Upper lobe of right lung (tissue), 1 donor: ENCODE results near the gene LGALS13. TPM values are rescaled to one million over a fixed set of nuclear protein-coding genes. Genes with fewer than 3 reads are reported as not detected.

Experiments used
- ATAC-seq: fragments of 200-7000 bp; cut with Tn5 transposase; one replicate; pipeline ENCODE4 v1.9.1; 2020; ENCODE audit warnings: mild to moderate bottlenecking, moderate library complexity
- DNase-seq: peaks from one replicate; pipeline ENCODE4 v3.0.0-alpha.2; 2020
- H3K27ac ChIP-seq: fragments of 200-600 bp; one replicate; pipeline ENCODE4 v1.8.0; 2022
- H3K27me3 ChIP-seq: fragments of 200-600 bp; one replicate; pipeline ENCODE4 v1.8.0; 2022; ENCODE audit warnings: mild to moderate bottlenecking
- H3K36me3 ChIP-seq: fragments of 200-600 bp; one replicate; pipeline ENCODE4 v1.8.0; 2022
- H3K4me1 ChIP-seq: fragments of 200-600 bp; one replicate; pipeline ENCODE4 v1.8.0; 2022
- H3K4me3 ChIP-seq: fragments of 200-600 bp; one replicate; pipeline ENCODE4 v1.8.0; 2022; ENCODE audit warnings: mild to moderate bottlenecking
- H3K9me3 ChIP-seq: fragments of 200-600 bp; one replicate; pipeline ENCODE4 v1.8.0; 2022
- intact Hi-C: fragments of 100-400 bp; cut with DNase I; formaldehyde crosslinking; loops from one replicate; pipeline ENCODE4 v1.11.0; 2022
- total RNA-seq: library from RNA; stranded (reverse); fragmentation: NEBNext Ultra II Directional; extraction: Animal tissue kit (Norgen Biotek cat#: 25700); gene quantifications from one replicate; pipeline ENCODE4 v1.2.1, GENCODE V29; 2021
- TF ChIP-seq, protein P1 (sequence below): fragments of 200-600 bp; IDR thresholded peaks from one replicate; pipeline ENCODE4 v1.8.0; 2022; ENCODE audit warnings: antibody characterized with exemption
- donor health status: DM: no; HTN: yes; CAD: no; lungs with severe emphysema.

Gene LGALS13
- total RNA-seq, 1 donor from 2014 or later = not detected

DNA sequence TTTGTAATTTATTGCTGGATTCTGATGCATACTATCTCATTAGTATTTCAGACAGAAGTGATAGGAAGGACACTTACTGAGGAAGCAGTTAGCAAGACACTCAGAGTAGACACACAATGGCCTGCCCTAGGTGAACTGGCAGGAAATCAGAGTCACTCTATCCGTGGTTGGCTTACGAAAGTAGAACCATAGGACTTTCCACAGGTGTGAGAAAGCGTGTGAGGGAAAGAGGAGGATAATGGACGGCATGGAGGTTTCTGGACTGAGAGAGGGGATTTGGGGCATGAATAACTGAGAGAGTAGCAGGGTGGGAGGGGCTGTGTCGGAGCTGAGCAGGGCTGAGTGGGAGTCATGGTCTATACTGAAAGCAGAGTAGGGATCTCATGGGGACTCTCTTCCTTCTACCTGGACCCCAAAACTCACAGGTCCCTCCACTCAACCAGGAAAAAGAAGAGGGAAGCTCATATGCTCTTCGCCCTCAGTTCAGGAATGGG, 43.7 kb upstream of the LGALS13 start:
- Histone ChIP-seq H3K4me3 (no peak overlapping the region), H3K4me1 (peaks cover 8% of the 10 kb centered on the region), H3K36me3 (no peaks in the 10 kb centered on the region), H3K27me3 (no peaks in the 10 kb centered on the region), H3K9me3 (no peaks in the 10 kb centered on the region), H3K27ac (no peak overlapping the region)
- DNase-seq = no peak
- TF ChIP-seq, protein P1, sequence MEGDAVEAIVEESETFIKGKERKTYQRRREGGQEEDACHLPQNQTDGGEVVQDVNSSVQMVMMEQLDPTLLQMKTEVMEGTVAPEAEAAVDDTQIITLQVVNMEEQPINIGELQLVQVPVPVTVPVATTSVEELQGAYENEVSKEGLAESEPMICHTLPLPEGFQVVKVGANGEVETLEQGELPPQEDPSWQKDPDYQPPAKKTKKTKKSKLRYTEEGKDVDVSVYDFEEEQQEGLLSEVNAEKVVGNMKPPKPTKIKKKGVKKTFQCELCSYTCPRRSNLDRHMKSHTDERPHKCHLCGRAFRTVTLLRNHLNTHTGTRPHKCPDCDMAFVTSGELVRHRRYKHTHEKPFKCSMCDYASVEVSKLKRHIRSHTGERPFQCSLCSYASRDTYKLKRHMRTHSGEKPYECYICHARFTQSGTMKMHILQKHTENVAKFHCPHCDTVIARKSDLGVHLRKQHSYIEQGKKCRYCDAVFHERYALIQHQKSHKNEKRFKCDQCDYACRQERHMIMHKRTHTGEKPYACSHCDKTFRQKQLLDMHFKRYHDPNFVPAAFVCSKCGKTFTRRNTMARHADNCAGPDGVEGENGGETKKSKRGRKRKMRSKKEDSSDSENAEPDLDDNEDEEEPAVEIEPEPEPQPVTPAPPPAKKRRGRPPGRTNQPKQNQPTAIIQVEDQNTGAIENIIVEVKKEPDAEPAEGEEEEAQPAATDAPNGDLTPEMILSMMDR = no peak
- ATAC-seq = no peak
- intact Hi-C loops = loop anchor here (10.0 kb wide), 1 partner anchor 116 kb away; no protein-coding TSS in a partner anchor

- Histone ChIP-seq H3K4me3 (no peak overlapping the region), H3K36me3 (no peaks in the 10 kb centered on the region), H3K4me1 (no peaks in the 10 kb centered on the region), H3K27ac (no peak overlapping the region), H3K27me3 (peaks cover 12% of the 10 kb centered on the region), H3K9me3 (no peaks in the 10 kb centered on the region)
- ATAC-seq = no peak
- DNase-seq = no peak
- intact Hi-C loops = no loop called here
- TF ChIP-seq, protein P1 = no peak
These were observed 38.9 kb upstream of the LGALS13 start for GRCh38 chr19:39563408-39563807.

DNA sequence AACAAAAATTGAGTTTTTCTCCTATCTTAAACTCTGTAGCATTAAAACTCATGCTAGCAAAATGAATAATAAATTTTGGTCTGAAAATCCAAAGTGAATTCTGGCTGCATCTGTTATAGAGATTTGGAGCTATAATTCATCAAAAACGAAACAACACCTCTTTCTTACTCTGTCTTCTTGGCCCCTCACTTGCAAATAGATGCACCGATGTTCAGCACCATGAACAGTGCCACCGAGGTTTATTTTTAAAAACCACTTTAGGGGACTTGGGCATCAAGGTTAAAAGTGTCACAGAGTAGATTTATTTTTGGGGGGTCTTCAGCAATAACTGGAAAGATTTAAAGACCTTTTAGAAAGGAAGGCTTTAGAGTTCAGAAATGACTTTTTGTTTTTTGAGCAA, 36.3 kb upstream of the LGALS13 start:
- Histone ChIP-seq H3K4me3 (no peak overlapping the region), H3K27ac (no peak overlapping the region)
- TF ChIP-seq, protein P1 = no peak

DNA sequence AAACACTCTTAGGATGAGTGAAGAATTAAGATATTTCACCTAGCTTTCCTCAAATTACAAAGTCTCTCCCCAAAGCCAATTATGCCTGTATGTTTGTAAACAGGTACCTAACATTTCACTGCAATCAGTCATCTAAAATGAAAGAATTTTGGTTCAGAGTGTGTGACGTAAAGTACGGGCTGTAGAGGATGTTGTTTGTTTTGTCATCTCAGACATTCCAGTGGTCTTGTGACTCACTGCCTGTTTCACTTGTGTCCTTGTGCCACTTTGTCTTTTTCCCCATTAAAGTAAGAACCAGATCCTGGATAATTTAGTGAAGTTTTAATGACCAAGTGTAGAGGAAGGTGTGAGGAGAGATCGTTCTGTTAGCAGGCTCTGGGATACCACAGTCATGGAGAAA, 33.7 kb upstream of the LGALS13 start:
- Histone ChIP-seq H3K4me3 (no peak overlapping the region), H3K9me3 (no peaks in the 10 kb centered on the region), H3K27ac (no peak overlapping the region), H3K27me3 (peaks cover 12% of the 10 kb centered on the region), H3K36me3 (no peaks in the 10 kb centered on the region), H3K4me1 (no peaks in the 10 kb centered on the region)
- intact Hi-C loops = no loop called here
- no peak for DNase-seq
- ATAC-seq = no peak
- TF ChIP-seq, protein P1 = no peak

More for the DNA sequence above, 36.3 kb upstream of the LGALS13 start:
- no peaks in the 10 kb centered on the region for H3K36me3 ChIP-seq
- DNase-seq (no peak), ATAC-seq (no peak)
- no peaks in the 10 kb centered on the region for H3K9me3 ChIP-seq
- H3K27me3 ChIP-seq = peaks cover 12% of the 10 kb centered on the region
- no peaks in the 10 kb centered on the region for H3K4me1 ChIP-seq
- intact Hi-C loops = no loop called here

GRCh38 chr19:39582442-39582841, 19.9 kb upstream of the LGALS13 start:
- Histone ChIP-seq H3K4me3 (no peak overlapping the region), H3K27ac (no peak overlapping the region), H3K4me1 (no peaks in the 10 kb centered on the region), H3K27me3 (no peaks in the 10 kb centered on the region), H3K9me3 (no peaks in the 10 kb centered on the region), H3K36me3 (no peaks in the 10 kb centered on the region)
- intact Hi-C loops = no loop called here
- TF ChIP-seq, protein P1 = no peak
- ATAC-seq (no peak), DNase-seq (no peak)
